ENCODE data around the gene FGF11.

GRCh38 chr17:7409716-7410115 is 29.6 kb upstream of the FGF11 start:
- TF ChIP-seq CTCF (IDR thresholded peaks at IDR 0.05; ENCODE audit: poor library complexity): no peak
- no peak for TF ChIP-seq EZH2phosphoT487 (IDR thresholded peaks at IDR 0.05; ENCODE audit: low read depth, severe bottlenecking, unreplicated experiment)
